Left ventricle myocardium inferior (tissue), 1 donor: Measurements from ENCODE around the gene UBA5. TPM values are rescaled to one million over a fixed set of nuclear protein-coding genes. Genes with fewer than 3 reads are reported as not detected.
"Not testable (repeated sequence)": the region's sequence is repeated elsewhere in the genome, so short reads cannot be mapped to it uniquely, and the experiment has no call there.

Experiments
- DNase-seq: peaks from one replicate; pipeline ENCODE4 v3.0.0-alpha.2; 2020
- H3K27ac ChIP-seq: fragments of 200-600 bp; replicated peaks from 2 replicates; pipeline ENCODE4 v1.8.0; 2021
- H3K27me3 ChIP-seq: fragments of 200-600 bp; 2 replicates; pipeline ENCODE4 v1.8.0; 2021; ENCODE audit warnings: low read depth
- H3K36me3 ChIP-seq: fragments of 200-600 bp; 2 replicates; pipeline ENCODE4 v1.8.0; 2021
- H3K4me1 ChIP-seq: fragments of 200-600 bp; 2 replicates; pipeline ENCODE4 v1.8.0; 2021
- H3K4me3 ChIP-seq: fragments of 200-600 bp; 2 replicates; pipeline ENCODE4 v1.8.0; 2021; ENCODE audit warnings: mild to moderate bottlenecking, moderate library complexity
- H3K9me3 ChIP-seq: fragments of 200-600 bp; replicated peaks from 2 replicates; pipeline ENCODE4 v1.8.0; 2021
- CTCF ChIP-seq: fragments of 200-600 bp; IDR thresholded peaks from 2 replicates; pipeline ENCODE4 v1.8.0; 2021; ENCODE audit warnings: antibody characterized with exemption, mild to moderate bottlenecking, borderline replicate concordance
- intact Hi-C: fragments of 100-400 bp; cut with micrococcal nuclease; formaldehyde crosslinking; loops from one replicate; pipeline ENCODE4 v1.11.0; 2022
- total RNA-seq: library from RNA; stranded (reverse); fragmentation: NEBNext Ultra II Directional; extraction: Animal tissue kit (Norgen Biotek cat#: 25700); gene quantifications from one replicate; pipeline ENCODE4 v1.2.1, GENCODE V29; 2021
- donor health status: DM: no; HTN: yes; CAD: no; lungs with severe emphysema.

The UBA5 gene
- total RNA-seq, 1 donor from 2014 or later = 37.5 TPM

DNA sequence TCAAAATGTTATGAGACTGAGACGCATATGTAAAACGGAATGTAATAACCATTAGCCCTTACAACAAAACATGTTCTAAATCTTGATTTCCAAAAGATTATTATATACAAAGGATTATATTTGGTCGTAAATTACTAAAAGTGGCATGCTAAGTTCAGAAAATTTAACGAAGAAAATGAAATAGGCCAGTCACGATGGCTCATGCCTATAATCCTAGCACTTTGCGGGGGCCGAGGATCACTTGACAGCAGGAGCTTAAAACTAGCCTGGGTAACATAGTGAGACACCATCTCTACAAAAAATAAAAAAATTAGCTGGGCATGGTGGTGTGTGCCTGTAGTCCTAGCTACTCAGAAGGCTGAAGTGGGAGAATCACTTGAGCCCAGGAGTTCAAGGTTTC, 29.5 kb upstream of the UBA5 start:
- no peaks in the 10 kb centered on the region for H3K9me3 ChIP-seq
- peaks cover 38% of the 10 kb centered on the region for H3K36me3 ChIP-seq
- no peak overlapping the region for H3K4me3 ChIP-seq
- peaks cover 7% of the 10 kb centered on the region for H3K4me1 ChIP-seq
- no peaks in the 10 kb centered on the region for H3K27me3 ChIP-seq
- no peak for TF ChIP-seq CTCF
- no peak overlapping the region for H3K27ac ChIP-seq
- DNase-seq = no peak
- intact Hi-C loops = no loop called here

- Histone ChIP-seq H3K27ac (peak overlapping the region; percentile 27), H3K36me3 (peaks cover 36% of the 10 kb centered on the region), H3K9me3 (no peaks in the 10 kb centered on the region), H3K4me3 (no peak overlapping the region), H3K27me3 (no peaks in the 10 kb centered on the region), H3K4me1 (peaks cover 9% of the 10 kb centered on the region)
- intact Hi-C loops = no loop called here
- DNase-seq = no peak
- no peak for TF ChIP-seq CTCF
These were observed 25.1 kb upstream of the UBA5 start for GRCh38 chr3:132635052-132635451.

DNA sequence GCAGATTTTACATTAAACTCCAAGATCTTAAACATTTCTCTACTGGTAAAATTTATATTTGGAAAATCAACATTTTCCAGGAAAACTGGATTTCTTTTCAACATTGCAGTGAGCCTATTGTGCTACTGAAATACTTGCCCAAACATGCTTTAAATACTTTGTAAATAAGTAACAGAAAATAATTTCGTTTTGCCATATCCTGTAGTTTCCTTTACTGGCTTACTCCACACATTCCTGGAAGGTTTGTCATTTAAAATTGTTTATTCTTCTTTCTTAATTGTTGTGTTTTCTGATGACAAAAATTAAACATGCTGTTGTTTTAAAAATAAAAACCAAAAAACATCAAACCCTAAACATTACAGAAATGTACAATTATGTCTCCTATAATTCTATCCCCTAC, 22.5 kb upstream of the UBA5 start:
- peaks cover 9% of the 10 kb centered on the region for H3K4me1 ChIP-seq
- H3K27me3 ChIP-seq = no peaks in the 10 kb centered on the region
- DNase-seq = no peak
- H3K9me3 ChIP-seq = no peaks in the 10 kb centered on the region
- H3K27ac ChIP-seq = no peak overlapping the region
- H3K4me3 ChIP-seq = no peak overlapping the region
- TF ChIP-seq CTCF = no peak
- peaks cover 42% of the 10 kb centered on the region for H3K36me3 ChIP-seq
- intact Hi-C loops = no loop called here

DNA sequence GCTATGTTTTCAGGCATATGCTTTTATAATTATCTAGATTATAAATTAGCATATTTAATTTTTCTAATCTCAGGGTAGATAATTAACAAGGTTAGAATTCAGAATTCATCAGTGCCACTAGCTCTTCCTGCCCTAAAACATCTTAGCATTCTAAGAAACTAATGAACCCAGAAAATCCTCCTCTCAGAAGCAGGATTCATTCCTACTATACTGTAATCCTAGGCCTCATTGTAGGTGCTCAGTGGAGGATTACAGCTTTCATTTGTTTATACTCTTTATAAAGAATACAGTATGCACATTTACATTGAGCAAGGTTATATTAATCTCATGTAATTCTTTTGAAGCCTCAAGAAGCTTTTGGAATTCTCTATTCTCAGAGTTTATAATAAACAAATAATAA, 21.4 kb upstream of the UBA5 start:
- no peak overlapping the region for H3K4me3 ChIP-seq
- peaks cover 42% of the 10 kb centered on the region for H3K36me3 ChIP-seq
- no peak for DNase-seq

DNA sequence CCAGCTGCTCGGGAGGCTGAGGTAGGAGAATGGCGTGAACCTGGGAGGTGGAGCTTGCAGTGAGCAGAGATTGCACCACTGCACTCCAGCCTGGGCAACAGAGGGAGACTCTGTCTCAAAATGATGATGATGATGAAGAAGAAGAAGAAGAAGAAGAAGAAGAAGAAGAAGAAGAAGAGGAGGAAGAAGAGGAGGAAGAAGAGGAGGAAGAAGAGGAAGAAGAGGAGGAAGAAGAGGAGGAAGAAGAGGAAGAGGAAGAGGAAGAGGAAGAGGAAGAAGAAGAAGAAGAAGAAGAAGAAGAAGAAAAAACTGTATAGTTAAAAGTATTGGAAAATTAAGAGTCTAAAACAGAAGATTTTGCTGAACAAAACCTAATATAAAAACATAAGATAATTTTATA, 18.7 kb upstream of the UBA5 start:
- DNase-seq, H3K27ac ChIP-seq, H3K9me3 ChIP-seq, H3K4me1 ChIP-seq, H3K4me3 ChIP-seq, intact Hi-C loops, H3K27me3 ChIP-seq: not testable (repeated sequence)
- peaks cover 36% of the 10 kb centered on the region for H3K36me3 ChIP-seq

More for the DNA sequence above, 21.4 kb upstream of the UBA5 start:
- H3K27me3 ChIP-seq = no peaks in the 10 kb centered on the region
- intact Hi-C loops = loop anchor here (2.0 kb wide), 1 partner anchor 102 kb away; no protein-coding TSS in a partner anchor
- no peak for TF ChIP-seq CTCF
- no peak overlapping the region for H3K27ac ChIP-seq
- no peaks in the 10 kb centered on the region for H3K9me3 ChIP-seq
- H3K4me1 ChIP-seq = peaks cover 9% of the 10 kb centered on the region

- Histone ChIP-seq H3K27ac (no peak overlapping the region), H3K4me3 (no peak overlapping the region), H3K4me1 (no peaks in the 10 kb centered on the region), H3K36me3 (peaks cover 32% of the 10 kb centered on the region), H3K27me3 (no peaks in the 10 kb centered on the region), H3K9me3 (no peaks in the 10 kb centered on the region)
- no peak for DNase-seq
- TF ChIP-seq CTCF = peak; percentile 91
- intact Hi-C loops = no loop called here
These were observed 18.1 kb upstream of the UBA5 start for GRCh38 chr3:132641837-132642538.
